C1 segment of cervical spinal cord (tissue), 14 donors: Measurements from ENCODE around the gene PSKH1.
A peak's percentile ranks its signal among the peaks of the same experiment; 100 is the strongest.
"Not testable (repeated sequence)": the region's sequence is repeated elsewhere in the genome, so short reads cannot be mapped to it uniquely, and the experiment has no call there.

Experiments
- DNase-seq, 14 donors: peaks; one replicate each; lab custom pipeline; 2025; lab: John Stamatoyannopoulos, UW

PSKH1 gene

GRCh38 chr16:67923414-67924116 is 30.5 kb downstream of the PSKH1 start:
- peak in 1 of 14 donors; percentile 55 for DNase-seq

GRCh38 chr16:67924140-67924906 is 31.3 kb downstream of the PSKH1 start:
- peak in 2 of 14 donors; percentile 9 to 46 for DNase-seq

GRCh38 chr16:67926181-67926750 is 33.2 kb downstream of the PSKH1 start:
- DNase-seq: peak in 6 of 14 donors; percentile 33 to 55 (median 40)

- peak in 1 of 14 donors; percentile 76 for DNase-seq
Observed at GRCh38 chr16:67927131-67927941, 34.3 kb downstream of the PSKH1 start.

GRCh38 chr16:67928147-67928546 is 35.1 kb downstream of the PSKH1 start:
- DNase-seq: no peak

- peak in 12 of 14 donors; percentile 15 to 68 (median 42) for DNase-seq
Observed at GRCh38 chr16:67928561-67929364, 35.7 kb downstream of the PSKH1 start.

- DNase-seq: no peak
Observed at GRCh38 chr16:67930191-67930590, 37.1 kb downstream of the PSKH1 start.

GRCh38 chr16:67930678-67931211 is 37.7 kb downstream of the PSKH1 start:
- DNase-seq: no peak

GRCh38 chr16:67931712-67932461 is 38.8 kb downstream of the PSKH1 start, which contains the start of gene CTRL:
TSS of gene CTRL (minus strand) at chr16:67931862. CDS start at chr16:67931852, 10 bp downstream.
- DNase-seq: no peak

GRCh38 chr16:67932462-67932840 is 39.4 kb downstream of the PSKH1 start:
- no peak for DNase-seq

- no peak for DNase-seq
Observed at GRCh38 chr16:67933805-67934204, 40.8 kb downstream of the PSKH1 start.

- DNase-seq: peak in 1 of 14 donors; percentile 36
Observed at GRCh38 chr16:67934306-67935100, 41.4 kb downstream of the PSKH1 start.

GRCh38 chr16:67935101-67935401 is 42.0 kb downstream of the PSKH1 start:
- peak in 1 of 14 donors; percentile 24 for DNase-seq

- peak; percentile 51 to 96 (median 88) for DNase-seq
Observed at GRCh38 chr16:67935402-67936123, 42.5 kb downstream of the PSKH1 start.

GRCh38 chr16:67936124-67936879 is 43.2 kb downstream of the PSKH1 start, which contains the start of gene PSMB10:
TSS of gene PSMB10 (minus strand) at chr16:67936850. CDS start at chr16:67936749, 101 bp downstream.
- peak in 10 of 14 donors; percentile 37 to 72 (median 56) for DNase-seq

- DNase-seq: peak in 1 of 14 donors; percentile 35
Observed at GRCh38 chr16:67936880-67937605, 44.0 kb downstream of the PSKH1 start.

- not testable (repeated sequence) for DNase-seq
Observed at GRCh38 chr16:67937713-67938112, 44.7 kb downstream of the PSKH1 start.
